CD8-positive, alpha-beta memory T cell (primary cell): Measurements from ENCODE around the gene NUDT22. TPM values are rescaled to one million over a fixed set of nuclear protein-coding genes. Genes with fewer than 3 reads are reported as not detected.
A peak's percentile ranks its signal among the peaks of the same experiment; 100 is the strongest.

Experiments
- CTCF ChIA-PET: fragments of 350-600 bp; sonication (Branson Sonifier 250); formaldehyde crosslinking; loops from one replicate; lab custom pipeline; 2021; ENCODE audit warnings: antibody characterized with exemption; lab: Charles Lee
- POLR2A ChIA-PET: fragments of 350-600 bp; sonication (Branson Sonifier 250); formaldehyde crosslinking; loops from one replicate; lab custom pipeline; 2021; ENCODE audit warnings: antibody characterized with exemption; lab: Charles Lee
- DNase-seq, 5 donors: peaks; one replicate each; pipeline versions ENCODE4 v3.0.0 to v3.0.0-alpha.2; 2020 to 2022; ENCODE audit warnings: mixed read lengths in 1 of 5
- H3K27ac ChIP-seq: one replicate; pipeline ENCODE4 v1.7.0; 2013; ENCODE audit warnings: low read depth, mild to moderate bottlenecking, low read length, moderate library complexity
- H3K27me3 ChIP-seq: 2 replicates; pipeline ENCODE4 v1.7.0; 2013; ENCODE audit warnings: low read length, mild to moderate bottlenecking; ENCODE audit not compliant: insufficient read depth, poor library complexity, severe bottlenecking
- H3K36me3 ChIP-seq: 2 replicates; pipeline ENCODE4 v1.7.0; 2013; ENCODE audit warnings: mild to moderate bottlenecking, low read length, moderate library complexity; ENCODE audit not compliant: insufficient read depth
- H3K4me1 ChIP-seq: 2 replicates; pipeline ENCODE4 v1.7.0; 2013; ENCODE audit warnings: mild to moderate bottlenecking, low read length, moderate library complexity; ENCODE audit not compliant: insufficient read depth
- H3K4me3 ChIP-seq: 2 replicates; pipeline ENCODE4 v1.7.0; 2013; ENCODE audit warnings: mild to moderate bottlenecking, low read length
- H3K9me3 ChIP-seq: 2 replicates; pipeline ENCODE4 v1.7.0; 2013; ENCODE audit warnings: mild to moderate bottlenecking, low read length
- H3K27ac Mint-ChIP-seq, 8 donors: one replicate each; pipeline ENCODE4 v1.8.0; 2020 to 2021; ENCODE audit warnings: mixed read lengths in 8 of 8, mild to moderate bottlenecking in 6 of 8, inconsistent platforms in 3 of 8, moderate library complexity in 3 of 8
- H3K27me3 Mint-ChIP-seq, 2 donors: one replicate each; pipeline ENCODE4 v1.8.0; 2020 to 2021; ENCODE audit warnings: mixed read lengths in 2 of 2, mild to moderate bottlenecking in 1 of 2, moderate library complexity in 1 of 2
- H3K36me3 Mint-ChIP-seq, 3 donors: one replicate each; pipeline ENCODE4 v1.8.0; 2020 to 2021; ENCODE audit warnings: mixed read lengths in 3 of 3, inconsistent platforms in 1 of 3, mild to moderate bottlenecking in 1 of 3
- H3K4me1 Mint-ChIP-seq, 3 donors: one replicate each; pipeline ENCODE4 v1.8.0; 2020 to 2021; ENCODE audit warnings: mixed read lengths in 3 of 3, inconsistent platforms in 1 of 3, mild to moderate bottlenecking in 1 of 3
- H3K4me3 Mint-ChIP-seq, 7 donors: one replicate each; pipeline ENCODE4 v1.8.0; 2020 to 2021; ENCODE audit warnings: mixed read lengths in 7 of 7, mild to moderate bottlenecking in 6 of 7, moderate library complexity in 4 of 7, inconsistent platforms in 2 of 7
- H3K9me3 Mint-ChIP-seq, 5 donors: one replicate each; pipeline ENCODE4 v1.8.0; 2020 to 2022; ENCODE audit warnings: mixed read lengths in 5 of 5, mild to moderate bottlenecking in 3 of 5, moderate library complexity in 2 of 5, inconsistent platforms in 1 of 5
- polyA plus RNA-seq: library from polyadenylated mRNA; unstranded; fragments of 300-500 nt; fragmentation: Illumina TruSeq; gene quantifications from one replicate; pipeline ENCODE4 v1.2.3, GENCODE V29; 2021
- total RNA-seq, 2 experiments: library from RNA; stranded (reverse); gene quantifications; one replicate each; pipeline ENCODE4 v1.2.3, GENCODE V29; 2021

NUDT22 gene
- total and polyA plus RNA-seq, 3 experiments from 2014 or later = 51.6 to 78.6 (median 75.3) TPM

DNA sequence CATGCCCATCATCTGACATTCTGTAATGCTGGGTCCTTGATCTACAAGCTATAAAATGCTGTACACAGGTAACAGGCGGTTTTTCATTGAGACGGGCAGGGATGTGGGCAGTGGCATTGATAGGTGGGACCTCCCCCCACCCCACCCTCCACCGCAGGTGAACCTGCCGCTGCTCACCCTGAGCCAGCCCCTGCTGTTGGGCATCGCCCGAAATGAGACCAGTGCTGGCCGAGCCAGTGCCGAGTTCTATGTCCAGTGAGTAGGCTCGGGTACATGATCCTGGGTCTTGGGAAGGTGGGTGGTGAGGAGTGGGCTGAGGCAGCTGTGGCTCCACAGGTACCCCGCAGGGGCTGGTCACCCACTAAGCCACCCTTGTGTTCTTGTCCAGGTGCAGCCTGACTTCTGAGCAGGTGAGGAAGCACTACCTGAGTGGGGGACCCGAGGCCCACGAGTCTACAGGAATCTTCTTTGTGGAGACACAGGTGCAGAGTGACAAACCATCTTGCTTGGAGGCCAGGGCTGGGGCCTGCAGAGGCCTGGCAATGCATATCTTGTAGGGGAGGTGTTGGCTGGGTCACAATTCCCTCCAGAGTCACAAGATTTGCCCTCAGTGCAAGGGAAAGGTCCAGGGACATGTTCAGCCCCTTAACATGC is 3.1 kb downstream of the NUDT22 start:
- ChIA-PET CTCF (interaction anchor here (0.9 to 1.6 kb wide), 5 partner anchors 21 to 72 kb away, joined by 3 to 7 read pairs (median 5); partner anchors contain the start of gene FERMT3), POLR2A (interaction anchor here (0.5 to 1.6 kb wide), 6 partner anchors 12 to 43 kb away, joined by 3 to 9 read pairs (median 4); partner anchors contain the start of genes FKBP2, PPP1R14B and STIP1)
- H3K27me3 ChIP-seq = no peaks in the 10 kb centered on the region
- Mint-ChIP-seq H3K9me3 (no peaks in the 10 kb centered on the region), H3K36me3 (peaks cover 0 to 10% (median 0%) of the 10 kb centered on the region in 3 donors), H3K4me1 (peaks cover 41 to 72% (median 53%) of the 10 kb centered on the region in 3 donors), H3K27me3 (peaks cover 0 to 2% of the 10 kb centered on the region in 2 donors), H3K27ac (peak overlapping the region in 7 of 8 donors; percentile 86 to 96 (median 93)), H3K4me3 (peak overlapping the region; percentile 85 to 97 (median 88))
- no peaks in the 10 kb centered on the region for H3K9me3 ChIP-seq
- H3K4me1 ChIP-seq = peaks cover 59% of the 10 kb centered on the region
- H3K4me3 ChIP-seq = peak overlapping the region; percentile 70
- H3K27ac ChIP-seq = peak overlapping the region; percentile 83
- H3K36me3 ChIP-seq = peaks cover 2% of the 10 kb centered on the region
- DNase-seq = peak in 1 of 5 donors; percentile 46

DNA sequence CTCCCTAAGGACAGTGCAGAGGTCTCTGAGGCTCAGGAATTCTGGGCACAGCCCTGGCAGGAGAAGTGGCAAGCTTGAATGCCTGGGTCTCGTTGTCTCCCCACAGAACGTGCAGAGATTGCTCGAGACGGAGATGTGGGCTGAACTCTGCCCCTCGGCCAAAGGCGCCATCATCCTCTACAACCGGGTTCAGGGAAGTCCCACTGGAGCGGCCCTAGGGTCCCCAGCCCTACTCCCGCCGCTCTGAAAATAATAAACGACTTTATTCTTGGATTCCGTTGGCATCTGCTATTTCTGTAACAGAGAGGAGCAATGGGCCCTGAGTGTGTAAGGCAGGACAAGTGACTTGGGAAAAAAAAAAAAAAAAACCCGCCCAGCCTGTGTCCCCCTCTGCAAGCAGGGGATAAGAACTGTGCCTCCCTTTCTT is 3.7 kb downstream of the NUDT22 start:
- peak overlapping the region; percentile 70 for H3K4me3 ChIP-seq
- peak overlapping the region; percentile 85 to 97 (median 88) for H3K4me3 Mint-ChIP-seq
- no peaks in the 10 kb centered on the region for H3K9me3 Mint-ChIP-seq
- peaks cover 40 to 69% (median 53%) of the 10 kb centered on the region in 3 donors for H3K4me1 Mint-ChIP-seq
- peak overlapping the region; percentile 88 to 96 (median 93) for H3K27ac Mint-ChIP-seq
- H3K4me1 ChIP-seq = peaks cover 59% of the 10 kb centered on the region
- H3K27me3 ChIP-seq = no peaks in the 10 kb centered on the region
- H3K9me3 ChIP-seq = no peaks in the 10 kb centered on the region
- POLR2A ChIA-PET = interaction anchor here (0.5 to 2.1 kb wide), 6 partner anchors 16 to 44 kb away, joined by 3 to 9 read pairs (median 4); partner anchors contain the start of genes FERMT3, PPP1R14B and STIP1
- peaks cover 0 to 2% of the 10 kb centered on the region in 2 donors for H3K27me3 Mint-ChIP-seq
- H3K36me3 ChIP-seq = no peaks in the 10 kb centered on the region
- H3K36me3 Mint-ChIP-seq = peaks cover 0 to 10% (median 0%) of the 10 kb centered on the region in 3 donors
- no peak for DNase-seq
- H3K27ac ChIP-seq = peak overlapping the region; percentile 83
- CTCF ChIA-PET = interaction anchor here (0.9 to 1.6 kb wide), 4 partner anchors 20 to 72 kb away, joined by 3 to 7 read pairs (median 6); partner anchors contain the start of gene FERMT3

DNA sequence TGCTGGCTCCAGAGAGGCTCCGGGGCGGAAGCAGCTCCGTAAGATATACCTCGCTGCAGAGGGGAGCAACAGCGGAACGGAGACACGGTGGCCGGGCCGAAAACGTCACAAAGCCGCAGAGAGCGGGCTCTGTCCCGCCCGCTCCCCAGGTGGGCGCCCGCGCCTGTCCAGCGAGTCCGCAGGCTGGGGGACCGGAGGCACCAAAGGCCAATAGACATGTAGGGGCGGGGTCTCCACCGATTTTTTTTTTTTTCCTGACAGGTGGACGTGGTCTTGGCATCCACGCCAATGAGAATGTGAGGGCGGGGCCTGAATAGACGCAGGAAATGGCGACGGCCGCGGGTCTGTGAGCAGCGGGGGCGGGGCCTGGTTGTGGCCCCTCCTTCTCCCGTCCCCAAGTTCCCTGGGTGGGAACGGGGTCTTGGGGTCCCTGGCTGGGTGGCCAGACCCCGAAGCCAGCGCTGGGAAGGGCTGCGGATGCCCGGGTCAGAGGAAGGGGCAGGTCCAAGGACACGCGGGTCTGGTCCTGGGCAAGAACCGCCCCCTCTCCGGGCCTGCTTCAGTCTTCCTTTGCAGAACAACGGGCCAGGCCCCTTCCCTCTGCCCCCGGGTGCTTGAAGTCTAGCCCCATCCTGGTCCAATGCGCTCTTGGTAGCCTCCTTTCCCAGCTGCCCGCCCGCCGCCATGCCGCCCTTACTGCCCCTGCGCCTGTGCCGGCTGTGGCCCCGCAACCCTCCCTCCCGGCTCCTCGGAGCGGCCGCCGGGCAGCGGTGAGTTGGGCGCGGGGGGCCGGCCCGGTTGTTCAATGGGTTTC is 4.3 kb downstream of the NUDT22 start, which contains the start of gene DNAJC4:
DNAJC4 (plus strand) TSS at position 378 of the 814 bp plus-strand sequence; CDS start at position 685, 307 bp downstream.
- H3K27me3 ChIP-seq = no peaks in the 10 kb centered on the region
- H3K4me1 ChIP-seq = peaks cover 58% of the 10 kb centered on the region
- no peaks in the 10 kb centered on the region for H3K9me3 Mint-ChIP-seq
- H3K4me1 Mint-ChIP-seq = peaks cover 39 to 67% (median 58%) of the 10 kb centered on the region in 3 donors
- H3K27me3 Mint-ChIP-seq = peaks cover 0 to 2% of the 10 kb centered on the region in 2 donors
- peaks cover 0 to 14% (median 0%) of the 10 kb centered on the region in 3 donors for H3K36me3 Mint-ChIP-seq
- ChIA-PET POLR2A (interaction anchor here (0.6 to 2.1 kb wide), 7 partner anchors 11 to 44 kb away, joined by 3 to 9 read pairs (median 4); partner anchors contain the start of genes FERMT3, FKBP2, PPP1R14B and STIP1), CTCF (interaction anchor here (0.9 to 1.6 kb wide), 4 partner anchors 20 to 71 kb away, joined by 3 to 7 read pairs (median 6); partner anchors contain the start of gene FERMT3)
- H3K27ac ChIP-seq = peak within 1 kb of the TSS; percentile 83
- H3K36me3 ChIP-seq = no peaks in the 10 kb centered on the region
- H3K4me3 Mint-ChIP-seq = peak within 1 kb of the TSS; percentile 85 to 97 (median 88)
- H3K27ac Mint-ChIP-seq = peak within 1 kb of the TSS; percentile 89 to 96 (median 93)
- DNase-seq = peak; percentile 85 to 92 (median 87)
- peak within 1 kb of the TSS; percentile 70 for H3K4me3 ChIP-seq
- H3K9me3 ChIP-seq = no peaks in the 10 kb centered on the region

DNA sequence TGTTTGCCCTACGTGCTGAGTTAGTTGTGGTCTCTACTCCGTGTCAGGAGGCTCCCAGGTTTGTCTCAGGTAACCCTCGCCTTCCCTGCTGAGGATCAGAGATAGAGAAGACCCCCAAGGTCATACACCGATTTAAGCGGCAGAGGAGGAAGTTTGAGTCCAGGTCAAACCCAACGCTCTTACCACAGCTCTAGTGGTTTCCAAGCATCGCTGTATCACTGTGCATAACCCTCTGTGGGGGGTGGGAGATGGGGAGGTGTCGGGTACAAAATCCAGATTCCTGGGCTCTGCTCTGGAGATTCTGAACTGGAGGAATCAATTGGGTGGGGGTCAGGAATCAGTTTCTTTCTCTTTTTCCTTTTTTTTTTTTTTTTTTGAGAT is 4.9 kb downstream of the NUDT22 start:
- Mint-ChIP-seq H3K27me3 (peaks cover 0 to 2% of the 10 kb centered on the region in 2 donors), H3K27ac (peak overlapping the region; percentile 89 to 96 (median 93)), H3K4me1 (peaks cover 39 to 67% (median 60%) of the 10 kb centered on the region in 3 donors), H3K4me3 (peak overlapping the region; percentile 85 to 97 (median 88)), H3K36me3 (peaks cover 0 to 13% (median 0%) of the 10 kb centered on the region in 3 donors), H3K9me3 (no peaks in the 10 kb centered on the region)
- no peak for DNase-seq
- H3K36me3 ChIP-seq = no peaks in the 10 kb centered on the region
- peak overlapping the region; percentile 70 for H3K4me3 ChIP-seq
- peak overlapping the region; percentile 83 for H3K27ac ChIP-seq
- POLR2A ChIA-PET = interaction anchor here (0.8 to 2.1 kb wide), 4 partner anchors 10 to 26 kb away, joined by 3 to 5 read pairs (median 4); partner anchors contain the start of genes FERMT3 and FKBP2
- CTCF ChIA-PET = interaction anchor here (0.9 to 1.6 kb wide), 3 partner anchors 23 to 74 kb away, joined by 3 to 7 read pairs (median 4); no protein-coding TSS in a partner anchor
- no peaks in the 10 kb centered on the region for H3K27me3 ChIP-seq
- peaks cover 58% of the 10 kb centered on the region for H3K4me1 ChIP-seq
- no peaks in the 10 kb centered on the region for H3K9me3 ChIP-seq

DNA sequence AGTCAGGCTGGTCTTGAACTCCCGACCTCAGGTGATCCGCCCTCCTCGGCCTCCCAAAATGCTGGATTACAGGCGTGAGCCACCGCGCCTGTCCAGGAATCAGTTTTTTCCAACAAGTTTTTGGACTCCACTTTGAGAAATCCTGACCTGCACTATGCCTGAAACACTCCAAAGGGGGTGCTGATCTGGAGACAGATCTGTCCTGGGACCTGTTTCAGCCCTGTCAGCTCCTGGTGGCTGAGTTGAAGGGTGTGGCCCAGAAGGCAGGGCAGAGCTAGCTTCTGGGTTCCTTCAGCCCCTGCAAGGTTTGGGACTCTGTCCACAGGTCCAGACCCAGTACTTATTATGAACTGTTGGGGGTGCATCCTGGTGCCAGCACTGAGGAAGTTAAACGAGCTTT is 5.5 kb downstream of the NUDT22 start:
- Histone ChIP-seq H3K27ac (no peak overlapping the region), H3K4me3 (no peak overlapping the region), H3K4me1 (peaks cover 58% of the 10 kb centered on the region), H3K36me3 (no peaks in the 10 kb centered on the region), H3K9me3 (no peaks in the 10 kb centered on the region), H3K27me3 (no peaks in the 10 kb centered on the region)
- H3K27me3 Mint-ChIP-seq = peaks cover 0 to 2% of the 10 kb centered on the region in 2 donors
- peaks cover 0 to 10% (median 0%) of the 10 kb centered on the region in 3 donors for H3K36me3 Mint-ChIP-seq
- POLR2A ChIA-PET = interaction anchor here (0.8 to 2.1 kb wide), 5 partner anchors 10 to 25 kb away, joined by 3 to 4 read pairs (median 3); partner anchors contain the start of genes FERMT3 and FKBP2
- H3K9me3 Mint-ChIP-seq = no peaks in the 10 kb centered on the region
- DNase-seq = peak in 1 of 5 donors; percentile 45
- peak overlapping the region; percentile 60 to 97 (median 85) for H3K4me3 Mint-ChIP-seq
- CTCF ChIA-PET = interaction anchor here (0.9 to 1.6 kb wide), 4 partner anchors 9 to 73 kb away, joined by 3 to 4 read pairs (median 4); partner anchors contain the start of gene FKBP2
- peaks cover 39 to 67% (median 60%) of the 10 kb centered on the region in 3 donors for H3K4me1 Mint-ChIP-seq
- H3K27ac Mint-ChIP-seq = peak overlapping the region; percentile 11 to 96 (median 68)

DNA sequence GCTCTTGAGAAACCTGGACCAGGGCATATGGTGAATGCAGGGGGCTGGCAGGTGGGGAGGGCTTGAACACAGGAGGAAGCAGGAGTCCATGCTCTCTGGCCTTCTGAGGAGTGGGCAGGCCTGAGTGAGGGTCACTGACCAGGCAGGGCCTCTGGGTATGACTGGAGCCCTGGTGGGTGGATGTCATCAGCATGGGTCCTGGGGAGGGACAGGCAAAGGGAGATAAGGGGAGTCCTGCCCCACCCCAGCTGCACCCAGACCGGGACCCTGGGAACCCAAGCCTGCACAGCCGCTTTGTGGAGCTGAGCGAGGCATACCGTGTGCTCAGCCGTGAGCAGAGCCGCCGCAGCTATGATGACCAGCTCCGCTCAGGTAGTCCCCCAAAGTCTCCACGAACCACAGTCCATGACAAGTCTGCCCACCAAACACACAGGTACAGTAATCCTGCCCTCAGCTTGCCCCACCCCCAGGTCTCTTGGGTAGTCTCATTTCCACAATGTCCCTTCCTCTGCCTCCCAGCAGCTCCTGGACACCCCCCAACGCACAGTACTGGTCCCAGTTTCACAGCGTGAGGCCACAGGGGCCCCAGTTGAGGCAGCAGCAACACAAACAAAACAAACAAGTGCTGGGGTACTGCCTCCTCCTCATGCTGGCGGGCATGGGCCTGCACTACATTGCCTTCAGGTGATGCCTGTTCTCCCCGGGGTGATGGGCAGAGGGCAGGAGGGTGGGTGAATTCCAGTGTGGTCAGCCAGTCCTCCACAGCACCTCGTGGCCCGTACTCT is 6.3 kb downstream of the NUDT22 start:
- H3K36me3 ChIP-seq = no peaks in the 10 kb centered on the region
- H3K9me3 Mint-ChIP-seq = no peaks in the 10 kb centered on the region
- peaks cover 0 to 13% (median 0%) of the 10 kb centered on the region in 3 donors for H3K36me3 Mint-ChIP-seq
- H3K4me1 ChIP-seq = peaks cover 51% of the 10 kb centered on the region
- H3K27ac ChIP-seq = no peak overlapping the region
- no peak overlapping the region for H3K4me3 ChIP-seq
- H3K27me3 Mint-ChIP-seq = peaks cover 0 to 2% of the 10 kb centered on the region in 2 donors
- peaks cover 33 to 65% (median 52%) of the 10 kb centered on the region in 3 donors for H3K4me1 Mint-ChIP-seq
- peak overlapping the region; percentile 37 to 96 (median 78) for H3K27ac Mint-ChIP-seq
- H3K4me3 Mint-ChIP-seq = peak overlapping the region; percentile 60 to 97 (median 85)
- no peaks in the 10 kb centered on the region for H3K27me3 ChIP-seq
- POLR2A ChIA-PET = interaction anchor here (1.1 to 1.3 kb wide), 3 partner anchors 9 to 24 kb away, joined by 3 read pairs; partner anchors contain the start of gene FKBP2
- CTCF ChIA-PET = interaction anchor here (0.8 to 1.6 kb wide), 7 partner anchors 8 to 72 kb away, joined by 3 to 4 read pairs (median 3); partner anchors contain the start of genes FKBP2 and PLCB3
- peak in 1 of 5 donors; percentile 49 for DNase-seq
- H3K9me3 ChIP-seq = no peaks in the 10 kb centered on the region
